ENCODE data around the gene OR10T2. TPM values are rescaled to one million over a fixed set of nuclear protein-coding genes. Genes with fewer than 3 reads are reported as not detected.

OR10T2 gene
- total and polyA plus RNA-seq, 2 of the 4 experiments (the other 2 are of a cell fraction): not detected

- Histone ChIP-seq H4K8ac (ENCODE audit: low read depth in 2 of 2, low read length in 2 of 2) (no peak overlapping the region), H3K9ac (ENCODE audit: low read depth, low read length) (no peak overlapping the region), H3K4me1 (ENCODE audit: control insufficient read depth, insufficient read depth, low read length) (no peaks in the 10 kb centered on the region), H2AK5ac (ENCODE audit: low read depth, low read length) (no peak overlapping the region), H3K27ac (ENCODE audit: insufficient read depth, low read length) (no peak overlapping the region), H2BK5ac (ENCODE audit: low read depth, low read length, poor library complexity, severe bottlenecking) (no peak overlapping the region), H4K5ac (ENCODE audit: low read depth, low read length) (no peak overlapping the region), H2BK15ac (ENCODE audit: low read depth, low read length) (no peak overlapping the region), H3K4me2 (ENCODE audit: low read depth, low read length) (no peak overlapping the region), H2BK120ac (ENCODE audit: low read depth, low read length) (no peak overlapping the region), H3K79me1 (ENCODE audit: low read depth in 1 of 2, low read length in 2 of 2) (no peaks in the 10 kb centered on the region), H3K23ac (ENCODE audit: low read depth, low read length) (no peak overlapping the region), H3K18ac (ENCODE audit: low read depth, low read length) (no peak overlapping the region), H3K9me3 (ENCODE audit: control insufficient read depth, insufficient read depth, low read length) (no peaks in the 10 kb centered on the region), H2BK20ac (ENCODE audit: low read depth, low read length) (no peak overlapping the region), H3K9me1 (ENCODE audit: insufficient read depth, low read length) (no peaks in the 10 kb centered on the region), H3K27me3 (ENCODE audit: control insufficient read depth, insufficient read depth, low read length) (no peaks in the 10 kb centered on the region), H4K91ac (ENCODE audit: insufficient read depth, low read depth, low read length) (no peak overlapping the region), H2AFZ (replicated peaks; ENCODE audit: low read length, poor library complexity) (no peak overlapping the region), H2AK9ac (replicated peaks; ENCODE audit: low read depth, low read length, poor library complexity) (no peak overlapping the region), H3K14ac (replicated peaks; ENCODE audit: low read depth, low read length) (no peak overlapping the region), H3K4me3 (ENCODE audit: insufficient read depth, low read depth, low read length) (no peak overlapping the region), H3K4ac (ENCODE audit: low read depth, low read length) (no peak overlapping the region), H3K36me3 (ENCODE audit: control insufficient read depth, insufficient read depth, low read length) (no peaks in the 10 kb centered on the region), H4K20me1 (ENCODE audit: insufficient read depth, low read length) (no peaks in the 10 kb centered on the region), H3K56ac (ENCODE audit: extremely low read depth, insufficient read depth, low read length) (no peak overlapping the region)
- ATAC-seq (ENCODE audit: low read depth) (no peak), DNase-seq (no peak)
- TF ChIP-seq RAD21 (IDR thresholded peaks at IDR 0.05; ENCODE audit: low read length): no peak
- TF ChIP-seq RCOR1 (IDR thresholded peaks at IDR 0.05; ENCODE audit: insufficient replicate concordance, low read length): no peak
- TF ChIP-seq FOS (IDR thresholded peaks at IDR 0.05; ENCODE audit: low read depth, low read length): no peak
- no peak for TF ChIP-seq CTCF (conservative IDR thresholded peaks at IDR 0.05; ENCODE audit: low read depth, low read length)
- no peak for TF ChIP-seq POLR2A (IDR thresholded peaks at IDR 0.05; ENCODE audit: low read depth, low read length)
- TF ChIP-seq MXI1 (IDR thresholded peaks at IDR 0.05; ENCODE audit: borderline replicate concordance, low read depth, low read length): no peak
- no peak for TF ChIP-seq BHLHE40 (IDR thresholded peaks at IDR 0.05; ENCODE audit: low read depth, low read length)
- TF ChIP-seq MAZ (IDR thresholded peaks at IDR 0.05; ENCODE audit: borderline replicate concordance, low read depth, low read length): no peak
- no peak for TF ChIP-seq MAFK (IDR thresholded peaks at IDR 0.05; ENCODE audit: low read depth, low read length)
- no peak for TF ChIP-seq SMC3 (IDR thresholded peaks at IDR 0.05; ENCODE audit: low read depth, low read length)
- no peak for TF ChIP-seq ELK1 (IDR thresholded peaks at IDR 0.05; ENCODE audit: borderline replicate concordance, low read depth, low read length)
- no peak for TF ChIP-seq USF2 (IDR thresholded peaks at IDR 0.05; ENCODE audit: low read depth, low read length)
- TF ChIP-seq NFE2L2 (IDR thresholded peaks at IDR 0.05; ENCODE audit: low read depth, low read length): no peak
- no peak for TF ChIP-seq RFX5 (IDR thresholded peaks at IDR 0.05; ENCODE audit: low read depth, low read length)
- TF ChIP-seq CEBPB (IDR thresholded peaks at IDR 0.05; ENCODE audit: low read depth, low read length): no peak
- TF ChIP-seq CHD1 (IDR thresholded peaks at IDR 0.05; ENCODE audit: low read depth, low read length): no peak
- POLR2A ChIA-PET (ENCODE audit: unreplicated experiment): no interaction called here
- no CpG with 5 or more reads among the region's 4 CpGs for WGBS, 2 experiments (ENCODE audit: extremely low coverage in 2 of 2, insufficient read length in 1 of 2)
- intact Hi-C loops (cut with micrococcal nuclease): no loop called here
- in situ Hi-C loops (cut with MboI; ENCODE audit: low sequenced_read_pairs): no loop called here
- dilution Hi-C loops (cut with HindIII; ENCODE audit: low sequenced_read_pairs, unreplicated experiment): no loop called here
- no TSS peak for BruUV-seq (replicated peaks)
- CTCF ChIA-PET: no interaction called here
Measured at GRCh38 chr1:158445376-158445775, 46.1 kb upstream of the OR10T2 start.

Data from IMR-90 (cell line).